HEK293 (cell line): ENCODE measurements around the gene SETD1A.

Source experiments
- CTCF ChIA-PET: fragments of 350-600 bp; formaldehyde crosslinking; extraction: SDS; loops from one replicate; lab custom pipeline; 2021; ENCODE audit warnings: antibody characterized with exemption; lab: Yijun Ruan, JAX
- POLR2A ChIA-PET: fragments of 300-600 bp; formaldehyde crosslinking; extraction: SDS; loops from one replicate; lab custom pipeline; 2020; ENCODE audit warnings: antibody characterized with exemption, inconsistent platforms; lab: Yijun Ruan, JAX
- H3K27ac ChIP-seq: fragments of 200-500 bp; sonication (Bioruptor generic); 2 replicates; pipeline ENCODE4 v1.5.1; 2014; ENCODE audit warnings: low read depth, low read length, control low read depth, inconsistent platforms; ENCODE audit errors: extremely low read depth
- H3K36me3 ChIP-seq, 2 experiments: fragments of 200-500 bp in 1 of 2; sonication (Bioruptor generic) in 1 of 2; 1 replicate in 1 of 2; 2 replicates in 1 of 2; pipeline ENCODE4 v1.5.1; 2014 to 2017; ENCODE audit warnings: inconsistent platforms in 2 of 2, low read length in 2 of 2; ENCODE audit not compliant: control insufficient read depth in 2 of 2, insufficient read depth in 1 of 2
- H3K4me1 ChIP-seq: fragments of 200-500 bp; sonication (Bioruptor generic); 2 replicates; pipeline ENCODE4 v1.5.1; 2014; ENCODE audit warnings: mild to moderate bottlenecking, low read length, inconsistent platforms; ENCODE audit not compliant: control insufficient read depth, insufficient read depth
- H3K4me3 ChIP-seq: 2 replicates; pipeline ENCODE4 v1.5.1; 2011; ENCODE audit warnings: low read depth, mild to moderate bottlenecking, control low read depth, low read length, moderate library complexity
- H3K9me3 ChIP-seq: fragments of 200-500 bp; sonication (Bioruptor generic); 2 replicates; pipeline ENCODE4 v1.5.1; 2014; ENCODE audit warnings: low read depth, low read length, inconsistent platforms; ENCODE audit not compliant: control insufficient read depth, insufficient read depth
- FEZF1 ChIP-seq: fragments of 450-650 bp; formaldehyde crosslinking; IDR thresholded peaks from 2 replicates; pipeline ENCODE4 v1.5.1; 2016; ENCODE audit warnings: missing biosample characterization, missing genetic modification characterization
- GLIS2 ChIP-seq: fragments of 450-650 bp; formaldehyde crosslinking; IDR thresholded peaks from 2 replicates; pipeline ENCODE4 v1.5.1; 2016; ENCODE audit warnings: missing biosample characterization, missing genetic modification characterization
- ZBTB20 ChIP-seq: fragments of 450-650 bp; formaldehyde crosslinking; IDR thresholded peaks from 2 replicates; pipeline ENCODE4 v1.5.1; 2016; ENCODE audit warnings: missing biosample characterization, missing genetic modification characterization
- ZFHX2 ChIP-seq: fragments of 450-650 bp; formaldehyde crosslinking; conservative IDR thresholded peaks from 2 replicates; pipeline ENCODE4 v1.5.1; 2016; ENCODE audit warnings: missing biosample characterization, missing genetic modification characterization
- ZFP3 ChIP-seq: fragments of 450-650 bp; formaldehyde crosslinking; IDR thresholded peaks from 2 replicates; pipeline ENCODE4 v1.5.1; 2016; ENCODE audit warnings: low read depth, missing biosample characterization, missing genetic modification characterization
- ZNF174 ChIP-seq: fragments of 450-650 bp; formaldehyde crosslinking; IDR thresholded peaks from 2 replicates; pipeline ENCODE4 v1.5.0; 2017; ENCODE audit warnings: missing biosample characterization, mild to moderate bottlenecking, missing genetic modification characterization
- ZNF239 ChIP-seq: fragments of 450-650 bp; formaldehyde crosslinking; IDR thresholded peaks from 2 replicates; pipeline ENCODE4 v1.5.1; 2016; ENCODE audit warnings: missing biosample characterization, missing genetic modification characterization
- ZNF362 ChIP-seq: fragments of 450-650 bp; formaldehyde crosslinking; IDR thresholded peaks from 2 replicates; pipeline ENCODE4 v1.5.1; 2016; ENCODE audit warnings: missing biosample characterization, missing genetic modification characterization
- ZNF398 ChIP-seq: fragments of 450-650 bp; formaldehyde crosslinking; IDR thresholded peaks from 2 replicates; pipeline ENCODE4 v1.5.1; 2017; ENCODE audit warnings: missing biosample characterization, missing genetic modification characterization
- ZNF404 ChIP-seq: fragments of 450-650 bp; formaldehyde crosslinking; IDR thresholded peaks from 2 replicates; pipeline ENCODE4 v1.5.1; 2017; ENCODE audit warnings: missing biosample characterization, missing genetic modification characterization
- ZNF76 ChIP-seq: fragments of 450-650 bp; formaldehyde crosslinking; IDR thresholded peaks from 2 replicates; pipeline ENCODE4; 2016; ENCODE audit warnings: low read depth, missing biosample characterization, missing genetic modification characterization, borderline replicate concordance
- ZNF768 ChIP-seq: fragments of 450-650 bp; formaldehyde crosslinking; IDR thresholded peaks from 2 replicates; pipeline ENCODE4 v1.5.1; 2018; ENCODE audit warnings: missing biosample characterization, mild to moderate bottlenecking, missing genetic modification characterization
- ZSCAN18 ChIP-seq: fragments of 450-650 bp; formaldehyde crosslinking; IDR thresholded peaks from 2 replicates; pipeline ENCODE4 v1.5.1; 2016; ENCODE audit warnings: missing biosample characterization, missing genetic modification characterization

SETD1A gene

GRCh38 chr16:31008551-31008950 is 51.0 kb downstream of the SETD1A start:
- ChIA-PET POLR2A (interaction anchor here (0.6 kb wide), 1 partner anchor 12 kb away, joined by 3 read pairs; no protein-coding TSS in a partner anchor), CTCF (interaction anchor here (1.0 to 1.3 kb wide), 2 partner anchors 9 to 22 kb away, joined by 4 to 5 read pairs; no protein-coding TSS in a partner anchor)
- no peak overlapping the region for H3K27ac ChIP-seq
- no peaks in the 10 kb centered on the region for H3K9me3 ChIP-seq
- H3K4me1 ChIP-seq: no peaks in the 10 kb centered on the region
- no peak overlapping the region for H3K4me3 ChIP-seq
- no peaks in the 10 kb centered on the region for H3K36me3 ChIP-seq
- TF ChIP-seq ZNF174 (tag by site-specific recombination) (no peak), ZNF404 (tag by site-specific recombination) (no peak), ZNF398 (tag by site-specific recombination) (0 out of 2 replicates have a peak, but pooled peaks have one; percentile 2), ZFP3 (tag by site-specific recombination) (no peak), ZNF768 (tag by site-specific recombination) (0 out of 2 replicates have a peak, but pooled peaks have one; percentile 79)

- no peak overlapping the region for H3K4me3 ChIP-seq
- no peak overlapping the region for H3K27ac ChIP-seq
- CTCF ChIA-PET: interaction anchor here (1.0 to 1.3 kb wide), 2 partner anchors 10 to 23 kb away, joined by 4 to 5 read pairs; no protein-coding TSS in a partner anchor
- no peaks in the 10 kb centered on the region for H3K4me1 ChIP-seq
- H3K9me3 ChIP-seq: no peaks in the 10 kb centered on the region
- no peak for TF ChIP-seq ZNF362
- TF ChIP-seq ZNF76: no peak
- TF ChIP-seq ZNF239 (tag by site-specific recombination): no peak
- no peak for TF ChIP-seq GLIS2 (tag by site-specific recombination)
- TF ChIP-seq, all 188 proteins: peak for 0
- POLR2A ChIA-PET: no interaction called here
- no peaks in the 10 kb centered on the region for H3K36me3 ChIP-seq
Observed at GRCh38 chr16:31009120-31009519, 51.6 kb downstream of the SETD1A start.

- H3K4me1 ChIP-seq: no peaks in the 10 kb centered on the region
- no peak overlapping the region for H3K4me3 ChIP-seq
- ChIA-PET POLR2A (interaction anchor here (0.6 kb wide), 1 partner anchor 425 kb away, joined by 3 read pairs; no protein-coding TSS in a partner anchor), CTCF (no interaction called here)
- no peak overlapping the region for H3K27ac ChIP-seq
- TF ChIP-seq ZSCAN18: peak; percentile 10; the same call in 1 of the 2 replicates
- 0 out of 2 replicates have a peak, but pooled peaks have one; percentile 35 for TF ChIP-seq ZFHX2 (tag by site-specific recombination)
- no peak for TF ChIP-seq FEZF1 (tag by site-specific recombination)
- TF ChIP-seq ZBTB20 (tag by site-specific recombination): peak; percentile 49
- H3K36me3 ChIP-seq: no peaks in the 10 kb centered on the region
- no peaks in the 10 kb centered on the region for H3K9me3 ChIP-seq
Observed at GRCh38 chr16:31009894-31010584, 52.5 kb downstream of the SETD1A start.
